OCI-LY1 (cell line): Measurements from ENCODE around the gene ZHX3.

Experiments used
- H2AFZ ChIP-seq: fragments of 200-600 bp; sonication (generic), shearing (Covaris generic); 2 replicates; pipeline ENCODE4 v1.6.0; 2014; ENCODE audit warnings: antibody characterized with exemption, mild to moderate bottlenecking, low read length
- H3F3A ChIP-seq: fragments of 200-600 bp; sonication (generic), shearing (Covaris generic); 2 replicates; pipeline ENCODE4 v1.6.0; 2014; ENCODE audit warnings: mild to moderate bottlenecking, antibody characterized with exemption, low read length, moderate library complexity; ENCODE audit not compliant: insufficient read depth
- H3K27ac ChIP-seq: fragments of 200-600 bp; sonication (generic); 2 replicates; pipeline ENCODE4 v1.5.1; 2014; ENCODE audit warnings: low read length, mixed run types, mild to moderate bottlenecking, low read depth; ENCODE audit not compliant: poor library complexity, severe bottlenecking
- H3K27me3 ChIP-seq: fragments of 200-600 bp; sonication (generic); 2 replicates; pipeline ENCODE4 v1.6.0; 2014; ENCODE audit warnings: antibody characterized with exemption, mild to moderate bottlenecking, low read length, moderate library complexity; ENCODE audit not compliant: insufficient read depth
- H3K36me3 ChIP-seq: fragments of 200-600 bp; sonication (generic); 2 replicates; pipeline ENCODE4 v1.6.1; 2014; ENCODE audit warnings: mild to moderate bottlenecking, antibody characterized with exemption, low read length, moderate library complexity, mixed read lengths; ENCODE audit not compliant: insufficient read depth
- H3K4me1 ChIP-seq: fragments of 200-600 bp; sonication (generic); 2 replicates; pipeline ENCODE4 v1.5.1; 2014; ENCODE audit warnings: mild to moderate bottlenecking, low read length, moderate library complexity; ENCODE audit not compliant: insufficient read depth, severe bottlenecking
- H3K4me2 ChIP-seq: fragments of 200-600 bp; sonication (generic), shearing (Covaris generic); 2 replicates; pipeline ENCODE4 v1.6.1; 2014; ENCODE audit warnings: low read length
- H3K4me3 ChIP-seq: fragments of 200-600 bp; sonication (generic); 2 replicates; pipeline ENCODE4 v1.5.1; 2014; ENCODE audit warnings: low read length, low read depth, mild to moderate bottlenecking, mixed read lengths; ENCODE audit not compliant: poor library complexity, severe bottlenecking
- H3K79me2 ChIP-seq: fragments of 200-600 bp; shearing (Covaris generic); 2 replicates; pipeline ENCODE4 v1.6.1; 2016; ENCODE audit warnings: mixed run types, low read length, mixed read lengths; ENCODE audit not compliant: insufficient read depth
- H3K9ac ChIP-seq: fragments of 200-600 bp; sonication (generic), shearing (Covaris generic); 2 replicates; pipeline ENCODE4 v1.6.1; 2014; ENCODE audit warnings: mild to moderate bottlenecking, low read length, mixed read lengths
- H3K9me2 ChIP-seq: fragments of 200-600 bp; sonication (generic), shearing (Covaris generic); 2 replicates; pipeline ENCODE4 v1.6.1; 2014; ENCODE audit warnings: low read depth, mild to moderate bottlenecking, low read length, mixed read lengths
- H3K9me3 ChIP-seq: fragments of 200-600 bp; shearing (Covaris generic); 2 replicates; pipeline ENCODE4 v1.6.1; 2014; ENCODE audit warnings: low read length, mixed read lengths
- H4K20me1 ChIP-seq: fragments of 200-600 bp; sonication (generic), shearing (Covaris generic); 2 replicates; pipeline ENCODE4 v1.6.0; 2016; ENCODE audit warnings: mild to moderate bottlenecking, low read length; ENCODE audit not compliant: insufficient read depth
- EZH2 ChIP-seq: fragments of 200-600 bp; sonication (generic), shearing (Covaris generic); IDR thresholded peaks from 2 replicates; pipeline ENCODE4 v1.8.0; 2017; ENCODE audit warnings: borderline replicate concordance, mixed run types, mild to moderate bottlenecking, antibody characterized with exemption, low read length, moderate library complexity, mixed read lengths
- TF ChIP-seq, protein P1 (sequence below): fragments of 200-600 bp; sonication (generic), shearing (Covaris generic); IDR thresholded peaks from 2 replicates; pipeline ENCODE4 v1.5.1; 2017; ENCODE audit warnings: mild to moderate bottlenecking, antibody characterized with exemption, low read length, moderate library complexity, mixed read lengths

ZHX3 gene

GRCh38 chr20:41248368-41249024, 69.0 kb downstream of the ZHX3 start:
- Histone ChIP-seq H3K4me2 (no peak overlapping the region), H3K4me1 (peaks cover 10% of the 10 kb centered on the region), H2AFZ (no peak overlapping the region), H3K27me3 (no peaks in the 10 kb centered on the region), H3K9ac (no peak overlapping the region), H3K79me2 (no peaks in the 10 kb centered on the region), H3K9me3 (no peaks in the 10 kb centered on the region), H3K27ac (no peak overlapping the region), H3K36me3 (no peaks in the 10 kb centered on the region), H4K20me1 (no peaks in the 10 kb centered on the region), H3K9me2 (no peaks in the 10 kb centered on the region), H3K4me3 (no peak overlapping the region), H3F3A (no peaks in the 10 kb centered on the region)
- no peak for TF ChIP-seq EZH2
- TF ChIP-seq, protein P1, sequence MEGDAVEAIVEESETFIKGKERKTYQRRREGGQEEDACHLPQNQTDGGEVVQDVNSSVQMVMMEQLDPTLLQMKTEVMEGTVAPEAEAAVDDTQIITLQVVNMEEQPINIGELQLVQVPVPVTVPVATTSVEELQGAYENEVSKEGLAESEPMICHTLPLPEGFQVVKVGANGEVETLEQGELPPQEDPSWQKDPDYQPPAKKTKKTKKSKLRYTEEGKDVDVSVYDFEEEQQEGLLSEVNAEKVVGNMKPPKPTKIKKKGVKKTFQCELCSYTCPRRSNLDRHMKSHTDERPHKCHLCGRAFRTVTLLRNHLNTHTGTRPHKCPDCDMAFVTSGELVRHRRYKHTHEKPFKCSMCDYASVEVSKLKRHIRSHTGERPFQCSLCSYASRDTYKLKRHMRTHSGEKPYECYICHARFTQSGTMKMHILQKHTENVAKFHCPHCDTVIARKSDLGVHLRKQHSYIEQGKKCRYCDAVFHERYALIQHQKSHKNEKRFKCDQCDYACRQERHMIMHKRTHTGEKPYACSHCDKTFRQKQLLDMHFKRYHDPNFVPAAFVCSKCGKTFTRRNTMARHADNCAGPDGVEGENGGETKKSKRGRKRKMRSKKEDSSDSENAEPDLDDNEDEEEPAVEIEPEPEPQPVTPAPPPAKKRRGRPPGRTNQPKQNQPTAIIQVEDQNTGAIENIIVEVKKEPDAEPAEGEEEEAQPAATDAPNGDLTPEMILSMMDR = no peak

DNA sequence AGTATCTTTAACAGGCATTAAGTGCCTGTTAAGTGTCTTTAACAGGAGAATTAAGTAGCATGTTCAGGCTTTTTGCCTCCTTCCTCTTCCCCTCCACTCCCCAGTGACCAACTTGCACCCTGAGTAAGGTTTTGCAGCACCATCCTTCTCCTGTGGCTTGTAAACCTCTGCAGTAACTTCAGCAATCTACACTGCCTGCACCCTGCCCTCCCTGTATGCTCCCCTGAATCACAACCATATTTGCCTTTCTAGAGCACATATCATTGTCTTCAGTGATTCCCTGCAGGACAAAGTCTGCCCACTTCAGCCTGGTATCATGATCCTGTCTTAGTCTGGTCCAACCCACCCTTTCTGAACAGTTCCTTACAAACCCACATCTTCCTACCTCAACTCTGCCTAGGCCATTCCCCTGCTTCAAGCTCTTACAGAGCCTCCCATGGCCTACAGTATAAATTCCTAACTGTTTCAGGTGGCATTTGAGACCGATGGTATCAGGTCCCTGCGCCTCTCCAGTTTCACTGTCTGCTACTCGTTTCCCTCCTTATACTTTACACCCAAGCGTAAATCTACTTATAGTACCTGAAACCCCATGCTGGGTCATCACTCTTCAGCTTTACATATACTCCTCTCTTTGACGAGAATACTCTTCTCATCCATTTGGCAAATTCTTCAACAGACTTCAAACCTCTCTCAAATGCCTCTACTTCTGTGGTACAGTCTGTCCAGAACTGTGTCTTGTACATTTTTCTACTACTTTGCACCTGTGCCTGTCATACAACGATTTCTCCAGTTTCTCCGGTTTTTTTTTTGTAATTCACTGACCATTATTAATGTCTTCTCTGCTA, 69.8 kb downstream of the ZHX3 start:
- Histone ChIP-seq H3K9me3 (no peaks in the 10 kb centered on the region), H3K79me2 (no peaks in the 10 kb centered on the region), H3K27me3 (no peaks in the 10 kb centered on the region), H3K27ac (no peak overlapping the region), H2AFZ (no peak overlapping the region), H3K36me3 (no peaks in the 10 kb centered on the region), H3K9ac (no peak overlapping the region), H3K4me2 (no peak overlapping the region), H3K4me1 (peaks cover 10% of the 10 kb centered on the region), H3K4me3 (no peak overlapping the region), H4K20me1 (no peaks in the 10 kb centered on the region), H3F3A (no peaks in the 10 kb centered on the region), H3K9me2 (no peaks in the 10 kb centered on the region)
- TF ChIP-seq, protein P1 = no peak
- TF ChIP-seq EZH2 = no peak

- Histone ChIP-seq H3K27me3 (no peaks in the 10 kb centered on the region), H2AFZ (no peak overlapping the region), H3K79me2 (no peaks in the 10 kb centered on the region), H3K4me1 (peaks cover 10% of the 10 kb centered on the region), H3K9me3 (no peaks in the 10 kb centered on the region), H3K9me2 (no peaks in the 10 kb centered on the region), H3K36me3 (no peaks in the 10 kb centered on the region), H3K4me2 (no peak overlapping the region), H3F3A (no peaks in the 10 kb centered on the region), H3K4me3 (no peak overlapping the region), H3K27ac (no peak overlapping the region), H4K20me1 (no peaks in the 10 kb centered on the region), H3K9ac (no peak overlapping the region)
- no peak for TF ChIP-seq EZH2
- TF ChIP-seq, protein P1 = no peak
Measured at GRCh38 chr20:41245086-41245707, 72.3 kb downstream of the ZHX3 start.
